TTC549 (cell line): ENCODE measurements around the gene FHIT.

ENCODE experiments used
- FAIRE-seq: peaks from 2 replicates; lab custom pipeline; 2012; peaks lifted over from hg19 to GRCh38; lab: Jason Lieb, UNC

The FHIT gene

GRCh38 chr3:60094392-60094947 lies 1156.8 kb downstream of the FHIT start:
- FAIRE-seq = no peak

GRCh38 chr3:60090548-60090947 lies 1160.7 kb downstream of the FHIT start:
- FAIRE-seq = no peak

GRCh38 chr3:60086811-60087210 lies 1164.4 kb downstream of the FHIT start:
- no peak for FAIRE-seq

GRCh38 chr3:60085649-60086048 lies 1165.6 kb downstream of the FHIT start:
- FAIRE-seq = no peak

GRCh38 chr3:60081381-60082095 lies 1169.7 kb downstream of the FHIT start:
- no peak for FAIRE-seq

GRCh38 chr3:60080648-60081047 lies 1170.6 kb downstream of the FHIT start:
- no peak for FAIRE-seq

- no peak for FAIRE-seq
These were observed 1172.2 kb downstream of the FHIT start for GRCh38 chr3:60079076-60079475.

- FAIRE-seq = no peak
These were observed 1174.9 kb downstream of the FHIT start for GRCh38 chr3:60076331-60076730.

GRCh38 chr3:60073942-60074341 lies 1177.3 kb downstream of the FHIT start:
- FAIRE-seq = no peak

- no peak for FAIRE-seq
These were observed 1178.0 kb downstream of the FHIT start for GRCh38 chr3:60073228-60073627.

GRCh38 chr3:60070366-60070765 lies 1180.9 kb downstream of the FHIT start:
- FAIRE-seq = no peak

GRCh38 chr3:60065227-60065868 lies 1185.9 kb downstream of the FHIT start:
- no peak for FAIRE-seq

GRCh38 chr3:60064210-60065178 lies 1186.8 kb downstream of the FHIT start:
- FAIRE-seq = no peak

- no peak for FAIRE-seq
These were observed 1194.8 kb downstream of the FHIT start for GRCh38 chr3:60056404-60056803.

- FAIRE-seq = no peak
These were observed 1195.5 kb downstream of the FHIT start for GRCh38 chr3:60055765-60056164.

GRCh38 chr3:60053526-60054265 lies 1197.6 kb downstream of the FHIT start:
- no peak for FAIRE-seq

- FAIRE-seq = no peak
These were observed 1202.8 kb downstream of the FHIT start for GRCh38 chr3:60048447-60048848.

GRCh38 chr3:60047426-60048200 lies 1203.6 kb downstream of the FHIT start:
- FAIRE-seq = no peak

- FAIRE-seq = no peak
These were observed 1205.0 kb downstream of the FHIT start for GRCh38 chr3:60046210-60046609.

GRCh38 chr3:60045686-60046085 lies 1205.6 kb downstream of the FHIT start:
- no peak for FAIRE-seq

GRCh38 chr3:60036803-60037202 lies 1214.4 kb downstream of the FHIT start:
- no peak for FAIRE-seq
